NCI-H510A (cell line): ENCODE measurements around the gene MBP.

ENCODE experiments used
- DNase-seq: peaks from one replicate; lab custom pipeline; 2025; lab: John Stamatoyannopoulos, UW

The MBP gene

DNA sequence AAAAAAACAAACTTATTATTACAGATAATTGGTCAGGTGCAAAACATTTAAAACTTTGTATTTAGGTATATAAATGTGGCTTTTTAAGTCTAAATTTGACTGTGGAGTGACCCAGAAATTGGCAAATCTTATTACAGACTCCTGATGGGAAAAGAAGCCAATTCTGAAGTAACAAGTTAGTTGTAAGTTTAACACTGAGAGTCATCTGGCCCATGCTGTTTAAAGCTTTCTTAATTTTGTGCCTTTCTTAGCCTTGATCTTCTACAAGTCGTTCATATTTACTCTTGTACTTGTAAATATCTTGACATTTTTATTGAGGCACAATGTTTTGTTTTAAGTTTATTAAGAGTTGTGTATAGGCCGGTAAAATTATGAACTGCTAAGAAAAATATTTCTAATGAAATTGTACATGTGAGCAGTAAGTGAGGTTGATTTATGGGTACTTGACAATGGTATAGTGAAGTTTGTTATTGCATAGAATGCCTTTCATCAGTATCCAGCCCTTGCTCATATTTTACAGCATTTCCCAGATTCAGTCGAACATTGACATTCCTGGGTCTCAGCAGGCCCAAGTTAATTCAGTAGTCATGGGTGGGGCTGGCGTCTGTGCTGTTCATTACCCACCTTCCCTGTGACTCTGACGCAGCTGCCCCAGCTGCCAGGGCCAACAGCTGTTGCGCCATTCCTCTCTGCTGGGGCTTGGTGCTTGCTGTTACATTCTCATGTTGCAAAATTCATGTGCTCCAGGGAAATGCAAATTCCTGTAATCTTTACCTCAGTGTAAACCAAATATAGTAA is 188.8 kb downstream of the MBP start:
- no peak for DNase-seq

DNA sequence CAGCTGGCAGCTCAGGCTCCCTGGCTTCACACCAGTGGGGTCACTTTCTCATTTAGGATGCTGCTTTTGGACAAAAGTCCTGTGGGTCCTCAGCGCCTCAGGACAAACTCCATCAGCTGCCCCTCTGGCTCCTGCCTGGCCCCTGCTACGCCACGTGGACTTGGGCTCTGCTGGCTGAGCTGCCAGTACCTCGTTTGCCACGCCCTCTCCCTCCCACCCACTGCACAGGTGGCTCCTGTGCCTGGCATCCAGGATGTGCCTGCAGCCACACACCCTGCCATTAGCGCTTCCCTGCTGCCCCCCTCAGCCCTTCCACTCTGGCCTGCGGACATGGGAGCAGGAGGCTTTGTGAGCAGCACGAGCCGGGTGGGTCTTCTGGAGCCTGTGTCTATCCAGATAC is 191.3 kb downstream of the MBP start:
- no peak for DNase-seq

DNA sequence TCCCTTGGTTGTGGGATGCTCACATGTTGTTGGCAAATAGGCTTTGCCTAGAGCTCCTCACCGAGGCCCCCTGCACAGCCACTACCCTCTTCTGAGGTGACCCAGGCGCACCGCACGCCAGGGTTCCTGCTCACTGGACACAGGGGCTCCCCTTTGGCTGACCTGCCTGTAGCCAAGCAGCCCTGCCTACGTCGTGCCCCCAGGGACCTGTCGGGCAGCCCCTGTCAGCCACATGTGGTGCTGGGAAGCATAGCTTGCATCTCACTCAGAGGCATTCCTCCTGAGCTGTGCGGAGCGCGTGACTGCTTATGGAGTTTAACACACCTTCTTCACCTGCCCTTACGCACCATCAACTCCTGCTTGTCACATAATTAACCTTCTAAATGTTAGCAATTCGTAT is 194.0 kb downstream of the MBP start:
- DNase-seq = no peak

DNA sequence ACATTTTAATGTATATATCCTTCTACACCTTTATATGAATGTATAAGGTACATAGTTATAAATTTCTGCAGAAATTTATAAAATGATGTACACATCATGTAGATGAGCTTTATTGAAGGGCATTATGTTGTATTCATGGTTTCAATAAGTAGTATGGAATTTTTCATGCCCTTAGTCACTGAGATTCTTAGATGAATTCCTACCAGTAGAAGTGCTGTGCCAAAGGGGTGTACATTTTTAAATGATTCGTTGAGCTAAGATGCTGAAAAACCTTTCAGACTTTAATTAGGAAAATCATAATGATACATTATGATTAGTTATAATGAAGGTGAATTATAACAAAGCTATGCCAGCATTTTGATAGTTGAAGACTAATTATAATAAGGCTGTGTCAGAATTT is 195.0 kb downstream of the MBP start:
- no peak for DNase-seq

DNA sequence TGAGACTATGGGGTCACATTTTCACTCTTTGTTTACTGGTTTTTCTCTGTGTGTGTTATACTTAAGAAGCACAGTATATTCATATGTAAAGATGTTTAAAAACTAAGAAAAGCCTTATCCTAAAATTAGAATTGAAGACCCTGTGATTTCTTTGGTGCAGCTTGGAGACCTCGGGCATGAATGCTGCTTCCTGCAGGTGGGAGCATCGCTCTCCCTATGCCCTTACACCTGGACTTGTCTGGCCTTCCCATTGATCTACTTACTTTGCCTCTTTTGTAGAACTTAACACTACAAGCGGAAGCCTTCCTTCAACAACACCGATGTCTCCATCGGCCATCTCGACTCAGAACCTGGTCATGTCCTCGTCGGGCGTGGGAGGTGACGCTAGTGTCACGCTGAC is 195.7 kb downstream of the MBP start:
- no peak for DNase-seq

DNA sequence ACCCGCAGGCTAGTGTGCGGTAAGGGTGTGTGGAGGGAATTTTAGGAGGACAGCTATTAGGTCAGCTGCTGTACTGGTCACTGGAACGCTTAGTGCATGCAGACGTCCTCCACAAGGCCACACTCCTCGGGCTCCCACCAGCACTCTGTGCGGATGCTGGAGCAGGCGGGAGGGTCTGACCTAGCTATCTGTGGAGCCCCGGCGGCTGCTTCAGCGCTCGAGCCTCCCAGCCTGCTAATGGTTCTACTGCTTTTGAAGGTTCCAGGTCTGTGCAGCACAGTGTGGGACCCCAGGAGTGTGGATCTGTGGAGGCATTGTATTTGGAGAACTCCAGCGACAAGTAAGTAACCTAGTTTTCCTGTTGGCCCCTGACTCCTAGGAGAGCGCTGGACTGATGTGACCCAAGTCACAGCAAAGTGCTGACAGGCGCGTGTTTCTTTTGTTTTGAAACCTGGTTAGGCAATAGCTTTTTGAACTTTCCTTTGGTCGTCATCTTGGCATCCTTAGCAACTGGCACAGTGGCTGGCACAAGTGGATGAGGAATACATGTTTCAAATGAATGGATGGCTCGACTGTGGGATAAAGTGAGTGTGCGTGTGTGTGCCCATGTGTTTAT is 196.8 kb downstream of the MBP start:
- DNase-seq = no peak

DNA sequence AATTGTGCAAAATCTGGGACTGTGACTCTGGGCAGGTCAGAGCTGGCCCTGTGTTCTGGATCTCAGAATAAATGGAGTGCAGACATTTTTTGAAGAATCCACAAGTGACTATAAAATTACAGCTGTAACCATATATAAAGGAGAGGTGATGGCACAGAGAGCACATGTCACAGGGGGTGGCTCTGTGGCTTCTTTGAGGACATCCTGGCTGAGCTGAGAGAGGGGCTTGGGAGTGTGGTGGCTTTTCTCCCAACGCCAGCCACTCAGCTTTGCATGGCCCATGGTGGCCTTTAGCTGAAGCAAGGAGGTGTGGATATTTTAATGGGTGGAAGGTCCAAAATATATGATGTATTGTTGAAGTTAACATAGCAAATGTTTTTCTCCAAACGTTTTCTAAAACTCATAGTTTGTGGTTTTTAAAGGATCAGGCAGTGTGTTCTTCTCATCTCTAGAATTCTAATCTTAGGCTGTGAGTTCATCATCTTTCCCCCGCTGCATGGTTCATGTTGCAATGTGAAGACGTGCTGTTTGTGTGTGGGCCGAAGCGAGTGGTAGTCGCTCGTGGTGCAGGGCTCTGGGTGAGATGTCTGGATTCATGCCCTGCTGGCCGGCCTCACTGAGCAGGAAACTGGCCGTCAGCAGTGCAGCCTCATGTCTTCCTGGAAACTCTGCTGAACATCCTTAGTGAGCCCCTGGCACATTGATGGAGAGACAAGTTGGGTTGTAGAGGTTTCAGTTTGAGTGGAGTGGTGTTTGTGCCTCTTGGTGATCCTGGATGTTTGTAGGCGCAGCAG is 200.4 kb downstream of the MBP start:
- no peak for DNase-seq

DNA sequence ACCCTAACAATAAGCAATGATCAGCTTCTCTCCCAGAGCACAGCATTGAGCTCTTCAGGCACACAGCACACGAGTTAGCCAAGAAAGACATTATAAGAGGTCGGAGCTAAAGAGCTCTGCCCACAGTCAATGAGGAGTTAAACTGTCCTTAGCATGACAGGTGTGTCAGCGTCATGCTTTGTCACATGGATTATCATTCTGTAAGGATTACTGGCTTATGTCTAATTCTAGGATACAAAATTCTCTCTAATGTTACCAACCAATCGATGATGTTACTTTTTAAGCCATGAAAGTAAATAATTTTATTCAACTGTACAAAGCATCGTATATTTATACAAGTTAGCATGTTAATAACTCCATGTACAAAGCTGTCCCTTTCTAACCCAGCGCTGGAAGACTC is 201.4 kb downstream of the MBP start:
- no peak for DNase-seq
